ENCODE data around the gene SMAD3.

The SMAD3 gene

DNA sequence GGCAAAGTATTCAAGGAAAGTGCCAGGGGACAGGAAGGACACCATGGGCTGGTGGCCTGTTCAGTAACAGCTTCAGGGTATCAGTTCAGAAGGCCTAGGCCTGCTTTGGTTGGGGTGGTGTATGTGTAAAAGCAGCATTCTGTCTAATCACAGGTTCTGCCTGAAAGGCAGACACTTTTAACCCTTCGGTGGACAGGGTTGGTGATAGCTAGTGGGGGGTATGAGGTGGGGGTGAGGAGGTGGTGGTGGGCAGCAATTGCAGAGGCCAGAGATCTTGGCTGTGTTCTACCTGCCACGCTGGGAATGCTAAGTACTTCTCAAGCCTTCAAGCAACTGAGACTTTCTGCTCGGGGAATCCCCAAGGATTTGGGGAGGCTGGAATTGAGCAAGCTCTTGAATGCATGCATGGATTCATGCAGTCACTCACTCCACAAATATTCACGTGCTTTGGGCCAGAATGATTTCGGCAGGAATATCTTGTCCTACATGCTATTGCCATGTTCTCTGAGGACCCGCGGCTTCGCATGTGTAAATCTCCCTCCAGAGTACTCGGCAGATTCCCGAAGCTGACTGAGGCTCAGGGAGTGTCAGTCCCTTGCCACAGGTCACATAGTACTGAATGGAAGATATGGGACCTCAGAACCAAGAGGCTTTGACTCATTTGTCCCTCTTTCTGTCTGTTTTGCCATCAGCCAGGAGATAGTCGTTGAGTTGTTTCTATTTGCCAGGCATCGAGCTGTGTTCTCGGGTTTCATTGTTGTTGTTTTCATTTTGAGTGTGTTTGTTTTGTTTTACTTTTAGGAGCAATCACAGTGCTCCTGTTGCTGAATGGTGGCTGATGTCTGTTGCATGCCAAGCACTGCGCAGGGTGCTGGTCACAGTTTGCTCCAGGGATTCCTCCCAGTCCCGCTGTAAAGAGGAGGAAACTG, 65.5 kb downstream of the SMAD3 start:
- no peak for DNase-seq

DNA sequence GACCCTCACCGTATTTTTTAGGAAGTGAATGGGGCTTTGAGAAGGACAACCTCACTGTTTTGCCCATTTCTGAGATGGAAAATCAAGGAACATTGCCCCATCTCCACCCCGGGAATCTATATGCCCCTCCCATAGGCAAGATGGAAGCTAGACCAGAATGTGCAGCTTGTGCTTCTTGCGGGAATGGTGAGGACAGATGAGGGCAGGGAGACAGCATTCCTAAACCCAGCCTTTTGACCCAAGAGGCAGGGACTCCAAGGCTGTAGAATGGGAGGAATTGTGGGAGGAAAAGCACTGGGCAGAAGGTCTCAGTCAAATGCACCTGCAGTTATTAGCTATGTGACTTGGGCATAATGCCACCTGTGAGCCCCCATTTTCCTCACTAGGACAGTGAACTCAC, 66.9 kb downstream of the SMAD3 start:
- DNase-seq: no peak

DNA sequence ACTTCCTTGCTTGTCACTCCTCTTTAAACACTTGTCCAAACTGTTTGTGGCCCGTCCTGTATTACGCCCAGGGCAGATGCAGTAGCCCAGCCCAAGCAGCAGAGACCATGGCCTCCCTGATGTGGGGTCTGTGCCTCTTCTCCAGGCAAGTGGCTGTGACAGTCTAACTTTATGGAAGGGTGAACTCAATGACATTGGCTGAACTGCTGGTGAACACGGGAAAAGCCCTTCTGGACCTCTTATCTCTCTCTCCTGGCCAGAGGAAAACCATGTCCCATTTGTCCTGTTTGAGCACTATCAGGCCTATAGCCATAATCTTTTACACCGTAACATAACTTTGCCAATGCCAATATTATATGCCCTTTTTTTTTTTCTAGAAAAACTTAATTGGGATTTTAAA, 67.6 kb downstream of the SMAD3 start:
- DNase-seq: no peak

DNA sequence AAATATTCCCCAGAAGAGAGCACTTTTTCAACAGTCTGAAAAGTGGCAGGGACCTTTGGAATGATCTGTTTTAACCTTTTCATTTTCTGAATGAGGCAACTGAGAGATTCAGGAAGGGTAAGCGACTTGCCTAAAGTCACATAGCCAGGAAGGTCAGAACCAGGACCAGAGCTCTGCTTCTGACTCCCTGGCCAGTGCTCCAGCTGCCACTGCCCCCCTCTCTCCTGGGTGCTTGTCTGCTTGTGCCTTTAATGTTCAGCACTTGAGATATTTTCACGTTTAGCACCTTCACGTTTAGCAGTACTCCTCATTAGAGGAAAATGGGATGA, 68.3 kb downstream of the SMAD3 start:
- no peak for DNase-seq

DNA sequence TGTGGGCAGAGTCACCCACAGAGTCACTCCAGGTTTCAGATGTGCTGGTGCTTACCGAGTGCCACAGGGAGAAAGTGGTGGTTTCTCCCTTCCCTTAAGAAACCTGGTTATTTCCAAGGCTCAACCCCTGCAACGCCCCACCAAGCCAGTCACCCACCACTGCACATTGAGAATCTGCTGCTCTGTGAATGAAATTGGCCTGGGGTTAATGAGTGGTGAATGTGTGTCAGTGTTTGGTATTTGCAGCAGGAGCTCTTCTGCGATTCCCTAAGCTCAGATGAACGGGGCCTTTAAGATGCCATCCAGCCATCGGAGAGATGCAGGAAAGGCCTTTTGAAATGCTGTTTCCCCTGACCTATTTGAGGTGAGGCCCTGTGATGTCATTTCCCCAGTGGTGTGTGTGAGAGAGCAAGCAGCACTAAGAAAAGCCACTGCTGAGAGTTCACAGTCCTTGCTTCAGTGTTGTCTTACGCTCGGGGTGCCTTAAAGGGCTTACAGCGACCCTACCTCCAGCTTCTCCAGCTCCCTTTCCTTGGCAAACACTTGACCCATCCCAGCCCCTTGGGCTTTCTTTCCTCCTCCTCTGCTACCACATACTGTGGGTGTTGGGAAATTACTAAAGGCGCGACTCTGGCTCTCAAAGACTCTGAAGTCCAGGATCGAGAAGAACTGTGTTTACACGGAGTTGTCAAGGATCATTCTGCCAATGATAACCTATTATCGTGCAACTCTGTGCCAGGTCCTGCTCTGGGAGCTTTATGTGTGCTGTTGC, 68.9 kb downstream of the SMAD3 start:
- DNase-seq: peak; percentile 65

DNA sequence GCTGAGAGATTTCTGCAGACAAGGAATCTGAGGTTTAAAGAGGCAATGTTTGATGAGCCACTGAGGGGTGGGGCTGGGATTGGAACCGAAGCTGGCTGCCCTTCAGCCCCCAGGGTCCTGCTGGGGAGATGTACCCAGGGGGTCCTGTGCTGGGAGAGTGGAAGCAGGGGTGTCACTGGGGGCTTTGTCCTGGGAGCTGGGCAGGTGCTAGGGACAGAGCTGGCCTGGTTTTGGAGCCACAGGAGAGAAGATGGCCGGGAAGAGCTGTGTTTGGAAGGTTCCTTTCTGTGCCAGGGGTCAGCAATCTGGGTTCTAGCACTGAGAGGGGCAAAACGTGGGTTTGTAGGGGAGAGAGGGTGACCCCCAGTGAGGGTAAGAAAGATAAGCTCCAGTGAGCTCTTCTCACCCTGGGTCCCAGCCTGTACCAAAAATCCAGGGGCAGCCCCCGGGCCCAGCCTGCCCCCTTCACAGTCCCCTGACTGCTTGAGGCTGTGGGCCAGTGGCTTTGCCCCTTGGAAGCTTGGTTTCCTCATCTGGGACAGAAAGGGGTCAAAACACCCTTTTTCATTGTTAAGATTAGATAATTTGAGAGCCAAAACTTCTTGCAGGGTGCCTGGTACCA, 69.6 kb downstream of the SMAD3 start:
- no peak for DNase-seq

DNA sequence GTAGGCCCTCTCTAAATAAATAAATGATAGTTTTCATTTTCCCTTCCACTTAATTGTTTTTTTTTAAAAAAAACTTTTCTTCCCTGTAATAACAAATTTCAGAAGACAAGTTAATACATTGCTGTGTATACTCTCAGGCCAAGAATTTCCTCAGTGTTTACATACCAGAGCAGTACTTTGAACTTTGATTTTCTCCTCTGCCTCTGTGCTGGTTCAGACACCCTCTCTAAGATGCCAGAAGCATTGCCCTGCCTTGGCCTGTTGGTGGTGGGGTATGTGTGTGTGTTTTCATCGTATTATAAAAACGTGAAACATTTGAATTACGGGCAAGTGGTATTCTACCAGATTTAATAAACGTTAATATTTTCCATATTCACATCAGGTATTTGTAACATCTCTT, 70.1 kb downstream of the SMAD3 start:
- no peak for DNase-seq

DNA sequence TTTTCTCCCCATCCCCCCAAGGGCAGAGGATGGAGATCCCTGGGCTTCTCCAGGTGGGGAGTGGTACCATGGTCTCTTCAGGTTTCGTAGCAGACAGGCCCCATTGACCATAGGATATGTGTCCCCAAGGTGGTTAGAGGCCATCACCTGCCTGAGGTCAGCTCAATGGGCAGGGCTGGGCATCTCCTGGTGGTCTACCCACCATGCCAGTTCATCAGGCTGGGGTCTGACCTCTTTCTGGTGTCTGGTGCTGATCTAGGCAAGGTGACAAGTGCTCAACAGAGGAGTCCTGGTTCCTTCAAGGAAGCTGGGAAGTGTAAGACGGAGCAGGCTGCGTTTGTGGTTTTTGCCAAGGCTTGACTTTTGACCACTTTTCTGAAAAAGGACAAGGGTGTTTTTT, 71.4 kb downstream of the SMAD3 start:
- DNase-seq: no peak

DNA sequence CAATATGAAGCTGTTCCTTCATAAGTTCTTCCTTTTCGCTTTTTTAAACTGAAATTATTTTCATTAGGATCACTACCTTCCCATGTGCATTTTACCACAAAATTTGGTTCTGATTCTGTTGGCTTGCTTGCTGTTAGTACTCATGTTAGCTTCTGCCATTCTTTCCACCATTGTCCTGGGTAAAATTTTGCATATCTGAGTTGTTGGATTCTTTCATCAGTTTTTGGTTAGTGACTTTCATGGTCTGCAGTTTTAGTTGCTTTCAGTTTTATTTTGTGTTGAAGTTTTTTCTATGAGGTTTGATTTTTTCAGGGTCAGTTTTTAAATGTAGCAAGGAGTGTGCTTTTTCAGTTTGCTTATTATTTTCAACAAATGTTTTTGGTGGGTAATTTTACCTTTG, 71.9 kb downstream of the SMAD3 start:
- DNase-seq: no peak

DNA sequence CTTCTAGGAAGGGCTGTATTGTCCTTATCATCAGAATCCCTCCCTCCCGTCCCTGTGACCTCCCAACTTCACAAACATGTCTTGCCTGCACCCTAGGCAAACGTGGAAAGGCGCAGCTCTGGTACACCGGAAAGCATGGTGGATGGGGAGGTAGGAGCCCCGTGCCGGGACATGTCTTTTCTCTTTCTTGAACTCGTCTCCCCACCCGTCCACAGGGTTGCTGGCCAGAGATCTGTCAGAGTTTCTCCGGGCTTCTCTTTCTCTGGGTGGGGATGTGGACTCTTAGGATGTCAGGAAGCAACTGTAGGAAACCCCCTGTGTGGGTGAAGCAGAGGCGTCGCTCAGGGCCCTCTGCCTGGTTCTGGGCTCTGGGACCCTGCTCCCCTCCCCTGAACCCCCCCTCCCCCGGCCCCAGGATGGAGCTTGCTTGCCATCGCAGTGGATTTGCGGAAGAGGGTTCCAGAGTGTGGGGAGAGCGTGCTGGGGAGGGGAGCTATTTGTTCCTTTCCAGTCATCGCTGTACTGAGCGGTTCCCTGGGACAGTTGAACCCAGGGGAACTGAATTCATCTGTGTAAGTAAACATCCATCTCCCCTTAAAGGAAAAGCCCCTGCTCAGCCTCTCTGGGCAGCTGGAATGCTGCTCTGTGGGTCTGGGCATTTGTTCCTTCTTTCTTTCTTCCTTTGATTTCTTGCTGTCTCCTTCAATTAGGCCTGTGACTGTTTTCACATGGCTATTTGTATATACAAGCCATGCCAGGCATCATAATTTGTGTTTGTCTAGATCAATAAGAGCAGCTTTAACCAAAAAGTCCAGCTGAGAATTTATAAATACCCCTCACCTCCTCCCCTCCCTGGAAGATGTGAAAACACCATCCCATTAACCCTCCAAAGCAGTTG, 72.8 kb downstream of the SMAD3 start:
- no peak for DNase-seq

DNA sequence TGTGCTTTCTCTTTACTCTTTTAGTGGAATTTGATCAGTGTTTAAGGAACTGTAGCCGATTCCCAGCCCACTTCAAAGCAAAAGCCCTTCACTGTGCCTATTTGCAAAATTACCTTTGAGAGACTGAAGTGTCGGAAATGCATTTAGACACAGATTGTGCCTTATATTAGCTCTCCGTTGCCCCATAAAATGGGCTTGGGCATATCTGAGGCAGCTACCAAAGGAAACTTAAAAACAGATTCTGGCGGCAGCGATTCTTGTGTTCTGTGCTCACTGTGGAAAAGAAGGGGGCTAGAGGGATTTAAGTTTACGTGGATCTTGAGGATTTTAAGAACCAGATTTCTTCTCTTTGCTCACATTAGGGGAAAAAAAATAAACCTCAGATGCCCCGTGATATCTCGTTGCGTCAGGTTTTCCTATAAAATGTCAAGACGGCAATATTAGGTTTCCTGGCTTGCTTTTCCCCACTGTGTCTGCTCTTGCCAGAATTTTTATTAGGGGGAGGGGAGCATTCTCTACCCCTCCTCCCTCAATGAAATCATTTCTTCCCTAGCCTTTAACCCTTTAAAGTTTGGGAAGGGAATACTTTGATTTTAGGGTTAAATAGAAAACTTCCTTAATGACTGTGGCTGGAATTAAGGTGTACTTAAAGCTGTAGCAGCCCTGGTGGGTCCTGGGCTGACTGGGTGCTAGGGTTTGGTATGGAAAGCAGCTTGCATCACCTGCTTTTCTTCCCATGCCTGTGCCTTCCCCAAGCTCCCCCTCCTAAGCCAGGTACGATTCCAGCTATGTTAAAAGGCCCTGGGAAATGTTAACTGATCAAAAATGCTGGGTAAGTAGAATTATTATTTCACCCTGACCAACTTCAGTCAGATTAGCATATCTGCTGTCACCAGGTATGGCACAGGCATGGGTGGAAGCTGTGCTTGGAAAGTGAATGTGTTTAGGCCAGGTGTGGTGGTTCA, 73.8 kb downstream of the SMAD3 start:
- no peak for DNase-seq

DNA sequence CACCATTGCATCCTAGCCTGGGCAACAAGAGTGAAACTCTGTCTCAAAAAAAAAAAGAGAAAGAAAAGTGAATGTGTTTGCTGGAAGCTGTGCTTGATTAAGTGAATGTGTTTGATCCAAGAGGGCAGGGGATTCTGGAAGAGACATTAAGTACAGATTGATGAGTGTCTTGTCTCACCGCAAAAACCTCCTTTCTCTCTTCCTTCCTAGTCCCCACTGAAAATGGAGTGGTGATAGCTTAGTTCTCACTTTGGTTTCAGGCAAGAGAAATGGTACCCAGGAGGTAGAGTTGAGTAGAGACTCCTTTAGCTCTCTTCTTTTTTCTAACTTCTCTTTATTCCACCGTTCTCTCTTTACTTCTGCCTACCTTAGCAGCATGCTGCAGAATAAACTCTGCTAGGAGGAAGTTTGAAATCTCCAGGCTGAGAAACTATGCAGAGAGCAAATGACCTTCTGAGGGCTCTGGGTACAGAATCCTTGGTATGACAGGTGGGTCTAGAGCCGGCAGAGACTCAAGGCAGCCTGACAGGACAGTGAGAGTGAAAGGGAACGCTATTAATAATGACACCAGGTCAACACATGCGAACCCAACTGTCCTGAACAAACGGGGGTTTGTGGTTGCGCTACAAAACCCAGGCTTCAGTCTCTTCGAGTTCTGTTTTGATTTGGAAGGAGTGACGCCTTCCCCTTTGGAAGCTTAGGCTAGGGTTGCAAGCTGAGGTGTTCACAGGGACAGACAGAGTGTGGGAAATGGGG, 74.9 kb downstream of the SMAD3 start:
- no peak for DNase-seq

DNA sequence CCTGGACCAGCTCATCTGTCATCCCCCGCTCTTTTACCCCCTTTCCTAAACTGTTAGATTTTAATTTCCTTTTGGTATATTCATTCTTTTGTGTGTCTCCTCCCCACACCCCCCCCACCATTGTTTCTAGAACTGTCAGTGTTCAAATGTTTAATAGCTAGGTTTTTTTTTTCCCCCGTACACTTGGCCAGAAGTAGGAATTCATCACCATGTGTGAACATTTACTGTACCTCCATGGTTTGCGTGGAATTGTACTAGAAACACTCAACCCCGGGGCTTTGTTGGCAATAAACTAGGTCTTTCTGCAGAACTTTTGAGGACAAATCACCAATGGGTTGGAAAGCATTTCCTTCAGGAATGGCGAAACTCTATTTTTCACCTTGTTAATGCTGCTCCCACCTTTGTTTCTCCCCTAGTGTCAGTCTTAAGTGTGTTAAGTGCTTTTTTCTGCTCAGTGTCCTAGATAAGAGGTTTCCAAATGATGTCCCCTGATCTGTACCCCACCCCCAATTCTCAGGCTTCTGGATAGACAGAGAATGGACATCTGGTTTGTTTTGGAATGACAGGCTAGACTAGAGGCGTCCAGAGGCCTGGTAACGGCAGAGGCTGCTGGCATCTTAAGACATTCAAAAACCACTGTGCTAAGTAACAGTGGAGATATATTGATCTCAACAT, 76.8 kb downstream of the SMAD3 start:
- DNase-seq: no peak

DNA sequence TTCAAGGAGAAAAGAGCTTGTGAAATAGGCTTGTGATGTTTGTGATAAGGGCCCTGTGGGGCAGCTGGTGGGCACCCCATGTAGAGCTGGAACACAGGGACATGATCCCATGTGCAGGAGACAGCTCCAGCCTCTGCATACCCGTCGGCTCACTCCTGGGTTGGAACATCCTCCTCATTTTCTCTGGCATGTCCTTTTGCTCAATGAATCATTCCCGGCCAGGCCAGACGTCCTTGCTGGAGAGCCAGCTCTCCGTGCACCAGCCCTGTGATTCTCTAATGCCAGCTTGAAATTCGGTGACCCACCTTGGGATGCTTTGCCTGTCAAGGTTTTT, 77.3 kb downstream of the SMAD3 start:
- DNase-seq: no peak

DNA sequence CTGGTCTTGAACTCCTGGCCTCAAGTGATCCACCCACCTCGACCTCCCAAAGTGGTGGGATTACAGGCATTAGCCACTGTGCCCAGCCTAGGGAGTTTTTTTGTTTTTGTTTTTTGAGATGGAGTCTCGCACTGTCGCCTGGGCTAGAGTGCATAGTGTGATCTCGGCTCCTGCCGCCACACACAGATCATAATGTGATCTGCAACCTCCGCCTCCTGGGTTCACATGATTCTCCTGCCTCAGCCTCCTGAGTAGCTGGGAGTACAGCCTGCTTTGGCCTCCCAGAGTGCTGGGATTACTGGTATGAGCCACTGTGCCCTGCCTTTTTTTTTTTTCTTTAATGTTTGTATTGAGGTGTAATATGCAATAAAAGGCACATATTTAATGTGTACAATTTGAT, 78.2 kb downstream of the SMAD3 start:
- DNase-seq: no peak

DNA sequence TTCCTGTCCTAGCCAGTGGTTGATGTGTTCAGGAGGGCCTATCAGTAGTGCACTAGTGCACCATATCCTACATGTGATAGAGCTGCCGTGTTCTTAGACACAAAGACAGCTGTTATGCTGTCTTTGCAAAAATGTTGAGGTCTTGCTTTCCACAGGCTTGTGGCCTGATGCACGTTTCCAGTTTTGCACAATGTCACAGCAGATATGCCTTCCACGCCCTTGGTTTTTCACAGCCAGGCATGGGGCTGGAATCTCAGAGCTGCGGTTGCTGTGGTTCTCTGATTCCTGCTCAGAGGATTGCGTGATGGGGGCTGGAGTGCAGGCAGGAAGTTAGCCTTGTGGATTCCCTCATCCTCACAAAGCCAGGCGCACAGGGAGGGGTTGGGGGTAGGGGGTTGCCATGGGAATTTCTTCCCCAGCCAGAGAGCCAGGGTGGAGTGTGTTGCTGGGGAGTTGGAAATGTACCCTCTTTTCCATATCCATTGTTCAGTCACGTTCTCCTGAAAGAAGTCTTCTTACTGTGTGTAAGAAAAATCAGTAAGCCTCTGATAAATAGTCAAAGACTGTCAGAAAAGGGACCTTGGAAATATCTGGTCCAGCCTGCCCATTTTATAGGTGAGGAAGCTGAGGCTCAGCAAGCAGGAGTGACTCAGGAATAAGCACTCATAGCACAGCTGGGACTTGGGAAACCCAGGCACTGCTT, 79.4 kb downstream of the SMAD3 start:
- no peak for DNase-seq

DNA sequence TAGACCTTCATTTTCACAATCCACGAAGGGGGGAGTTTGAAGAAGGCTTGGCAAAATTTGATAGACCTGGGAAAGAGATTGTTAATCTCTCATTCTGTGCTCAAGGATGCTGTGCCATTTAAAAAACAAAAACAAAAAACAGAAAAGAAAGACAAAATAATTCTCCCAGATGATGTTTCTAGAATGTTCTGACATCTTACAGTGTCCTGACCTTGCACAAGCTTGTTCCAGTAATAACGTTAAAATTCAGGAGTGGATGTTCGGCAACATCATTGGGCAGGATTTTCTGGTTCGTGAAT, 79.9 kb downstream of the SMAD3 start:
- DNase-seq: no peak

DNA sequence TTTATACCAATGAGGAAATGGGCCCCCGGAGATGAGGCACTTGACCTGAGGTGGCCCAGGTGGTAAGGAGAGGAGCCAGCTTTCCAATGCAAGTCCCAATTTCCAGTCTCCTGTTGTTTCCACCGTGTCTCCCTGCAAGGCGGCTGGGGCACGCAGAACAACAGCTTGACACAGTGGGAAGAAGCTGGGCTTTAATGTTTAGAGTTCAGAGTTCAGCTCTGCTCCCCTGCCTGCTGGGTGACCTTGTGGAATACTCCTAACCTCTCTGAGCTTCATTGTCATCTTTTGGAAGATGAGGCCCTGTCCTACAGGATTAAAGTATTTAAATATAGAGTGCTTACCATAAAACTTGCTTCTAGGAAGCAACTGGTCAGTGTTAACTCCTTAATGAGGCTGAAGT, 80.3 kb downstream of the SMAD3 start:
- DNase-seq: no peak

DNA sequence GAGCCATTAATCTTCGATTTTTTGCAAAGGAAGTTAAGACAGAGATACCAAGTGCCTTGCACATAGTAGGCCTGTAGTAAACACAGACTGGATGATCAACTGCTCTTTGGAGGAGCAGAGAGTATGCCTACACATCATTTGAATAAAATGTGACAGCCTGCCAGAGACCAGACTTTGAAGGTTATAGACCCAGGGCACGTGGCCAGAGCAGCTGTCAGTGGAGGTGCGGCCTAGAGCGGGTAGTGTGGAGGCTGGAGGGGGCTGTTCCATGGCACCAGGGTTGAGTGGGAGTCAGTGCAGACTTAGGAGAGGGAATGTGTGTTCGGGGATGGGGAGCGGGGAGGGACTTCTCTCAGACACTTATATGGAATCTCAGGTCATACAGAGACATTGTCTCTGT, 80.8 kb downstream of the SMAD3 start:
- no peak for DNase-seq

DNA sequence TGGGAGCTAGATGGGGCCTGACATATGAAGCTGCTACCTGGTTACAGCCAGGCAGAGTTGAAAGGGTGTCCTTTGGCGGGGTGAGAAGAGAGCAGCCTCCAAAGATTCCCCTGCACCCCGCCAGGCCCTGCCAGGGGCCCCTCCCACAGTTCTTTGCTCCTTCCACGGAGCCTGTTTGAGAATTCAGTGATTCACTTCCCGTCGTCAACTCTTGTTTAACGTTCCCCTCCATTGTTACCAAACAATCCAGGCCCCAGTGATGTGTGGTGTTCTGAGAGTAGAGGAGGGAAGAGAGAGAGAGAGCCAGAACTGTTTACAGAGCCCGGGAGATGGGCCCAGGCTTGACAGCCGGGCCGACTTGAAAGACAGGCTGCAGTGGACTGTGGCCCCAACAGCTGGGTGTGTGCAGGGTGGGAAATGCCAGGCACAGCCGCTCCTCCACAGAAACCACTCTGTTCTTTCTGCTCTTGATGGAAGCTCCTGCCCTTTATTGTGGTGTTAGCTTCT, 81.5 kb downstream of the SMAD3 start:
- peak; percentile 51 for DNase-seq
